Kidney (tissue), 14 donors: ENCODE data around the gene C19orf12. TPM values are rescaled to one million over a fixed set of nuclear protein-coding genes. Genes with fewer than 3 reads are reported as not detected.

Source experiments
- DNase-seq, 5 donors: peaks; one replicate each; pipeline ENCODE4 v3.0.0-alpha.2; 2013 to 2020
- FAIRE-seq: peaks from 2 replicates; lab custom pipeline; 2012; peaks lifted over from hg19 to GRCh38; lab: Jason Lieb, UNC
- H3K27ac ChIP-seq, 2 donors: one replicate each; pipeline ENCODE4 v1.7.0; 2013; ENCODE audit warnings: low read depth in 2 of 2, low read length in 2 of 2, inconsistent platforms in 1 of 2
- H3K27me3 ChIP-seq: one replicate; pipeline ENCODE4 v1.7.1; 2013; ENCODE audit warnings: low read length, inconsistent platforms; ENCODE audit not compliant: control insufficient read depth, insufficient read depth
- H3K36me3 ChIP-seq, 3 donors: one replicate each; pipeline versions ENCODE4 v1.7.0 to v1.7.1; 2013; ENCODE audit warnings: low read length in 3 of 3, control low read depth in 1 of 3, inconsistent platforms in 1 of 3; ENCODE audit not compliant: insufficient read depth in 3 of 3, control insufficient read depth in 2 of 3
- H3K4me1 ChIP-seq, 3 donors: one replicate each; pipeline versions ENCODE4 v1.7.0 to v1.7.1; 2013; ENCODE audit warnings: low read length in 3 of 3, inconsistent platforms in 1 of 3, low read depth in 1 of 3; ENCODE audit not compliant: control insufficient read depth in 2 of 3, insufficient read depth in 2 of 3
- H3K4me3 ChIP-seq, 3 donors: one replicate each; pipeline versions ENCODE4 v1.7.0 to v1.8.1; 2013; ENCODE audit warnings: low read length in 3 of 3, control low read depth in 1 of 3, inconsistent platforms in 1 of 3
- H3K9ac ChIP-seq, 3 donors: one replicate each; pipeline versions ENCODE4 v1.7.0 to v1.7.1; 2013; ENCODE audit warnings: low read length in 3 of 3, control low read depth in 1 of 3, inconsistent platforms in 1 of 3
- H3K9me3 ChIP-seq, 3 donors: one replicate each; pipeline versions ENCODE4 v1.7.0 to v1.7.1; 2013; ENCODE audit warnings: low read length in 3 of 3, control low read depth in 1 of 3, inconsistent platforms in 1 of 3; ENCODE audit not compliant: control insufficient read depth in 2 of 3, insufficient read depth in 1 of 3
- intact Hi-C: fragments of 100-400 bp; cut with DNase I; formaldehyde crosslinking; loops from one replicate; pipeline ENCODE4 v1.11.1; 2022
- polyA plus RNA-seq: library from polyadenylated mRNA; stranded (reverse); fragments of 350-450 nt; fragmentation: Illumina TruSeq; extraction: RNeasy Lipid Tissue Mini Kit (QIAGEN cat#74804); gene quantifications from one replicate; pipeline ENCODE4 v1.2.3, GENCODE V29; 2014; ENCODE audit warnings: low read depth, low replicate concordance; ENCODE audit not compliant: insufficient read depth
- total RNA-seq: library from RNA; stranded (reverse); fragmentation: NEBNext Ultra II Directional; extraction: Animal tissue kit (Norgen Biotek cat#: 25700); gene quantifications from one replicate; pipeline ENCODE4 v1.2.1, GENCODE V29; 2021
- TF ChIP-seq, protein P1 (sequence below): IDR thresholded peaks from 3 replicates; pipeline ENCODE4 v1.5.1; 2012; ENCODE audit warnings: mild to moderate bottlenecking, moderate library complexity, borderline replicate concordance; ENCODE audit not compliant: insufficient read depth; ENCODE audit errors: extremely low read depth
- donor health status: control.
- donor health status: control.
- donor health status: control.
- donor health status: control.
- donor health status: control.
- donor health status: DM: yes; HTN: yes; CAD: no.
- donor health status: Normal renal cell carcinoma (clear cell type).

C19orf12 gene
- total and polyA plus RNA-seq, 2 donors from 2014 or later = 21.2 to 27.1 TPM

DNA sequence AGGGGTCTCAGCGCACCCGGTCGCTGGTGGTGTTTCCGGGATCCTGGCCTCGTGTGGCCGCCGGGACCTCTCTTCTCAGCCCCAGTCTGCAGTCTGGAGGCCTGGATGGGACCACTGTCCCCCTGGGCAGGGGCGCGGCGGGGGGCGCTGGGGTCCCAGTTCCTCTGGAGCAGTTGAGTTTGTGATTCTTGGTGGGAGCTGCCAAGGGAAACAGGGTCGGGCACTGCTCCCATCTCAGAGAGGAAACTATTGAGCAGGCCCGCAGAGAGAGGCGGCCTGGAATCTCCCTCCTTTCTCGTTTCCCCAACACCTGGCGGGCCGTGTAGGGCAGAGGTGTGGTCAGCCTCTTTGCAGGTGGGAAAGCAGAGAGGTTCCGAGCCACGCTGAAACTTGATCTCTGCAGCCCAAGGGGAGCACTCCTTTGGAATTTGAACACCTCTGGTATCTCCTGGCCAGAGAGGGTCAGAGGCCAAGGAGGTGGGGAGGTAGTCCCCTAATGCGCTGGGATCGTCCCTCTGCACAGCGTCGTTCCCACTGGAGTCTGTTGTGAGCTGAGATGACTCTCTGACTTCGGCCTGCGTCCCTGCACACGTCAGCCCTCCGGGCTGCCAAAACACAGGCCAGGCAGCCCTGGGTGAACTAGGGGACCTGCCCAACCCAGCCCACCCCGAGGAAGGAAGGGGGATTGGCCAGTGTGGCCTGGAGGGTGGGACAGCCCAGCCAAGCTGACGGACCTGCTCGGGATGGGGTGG is 49.1 kb downstream of the C19orf12 start:
- Histone ChIP-seq H3K27me3 (no peaks in the 10 kb centered on the region), H3K27ac (peak overlapping the region; percentile 47 to 81), H3K4me1 (peaks cover 0 to 25% (median 3%) of the 10 kb centered on the region in 3 donors), H3K36me3 (no peaks in the 10 kb centered on the region), H3K4me3 (peak overlapping the region; percentile 41 to 83 (median 60)), H3K9ac (peak overlapping the region in 2 of 3 donors; percentile 54 to 72), H3K9me3 (no peaks in the 10 kb centered on the region)
- intact Hi-C loops = no loop called here
- FAIRE-seq (no peak), DNase-seq (peak in 4 of 5 donors; percentile 29 to 84 (median 50))
- TF ChIP-seq, protein P1, sequence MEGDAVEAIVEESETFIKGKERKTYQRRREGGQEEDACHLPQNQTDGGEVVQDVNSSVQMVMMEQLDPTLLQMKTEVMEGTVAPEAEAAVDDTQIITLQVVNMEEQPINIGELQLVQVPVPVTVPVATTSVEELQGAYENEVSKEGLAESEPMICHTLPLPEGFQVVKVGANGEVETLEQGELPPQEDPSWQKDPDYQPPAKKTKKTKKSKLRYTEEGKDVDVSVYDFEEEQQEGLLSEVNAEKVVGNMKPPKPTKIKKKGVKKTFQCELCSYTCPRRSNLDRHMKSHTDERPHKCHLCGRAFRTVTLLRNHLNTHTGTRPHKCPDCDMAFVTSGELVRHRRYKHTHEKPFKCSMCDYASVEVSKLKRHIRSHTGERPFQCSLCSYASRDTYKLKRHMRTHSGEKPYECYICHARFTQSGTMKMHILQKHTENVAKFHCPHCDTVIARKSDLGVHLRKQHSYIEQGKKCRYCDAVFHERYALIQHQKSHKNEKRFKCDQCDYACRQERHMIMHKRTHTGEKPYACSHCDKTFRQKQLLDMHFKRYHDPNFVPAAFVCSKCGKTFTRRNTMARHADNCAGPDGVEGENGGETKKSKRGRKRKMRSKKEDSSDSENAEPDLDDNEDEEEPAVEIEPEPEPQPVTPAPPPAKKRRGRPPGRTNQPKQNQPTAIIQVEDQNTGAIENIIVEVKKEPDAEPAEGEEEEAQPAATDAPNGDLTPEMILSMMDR = no peak

DNA sequence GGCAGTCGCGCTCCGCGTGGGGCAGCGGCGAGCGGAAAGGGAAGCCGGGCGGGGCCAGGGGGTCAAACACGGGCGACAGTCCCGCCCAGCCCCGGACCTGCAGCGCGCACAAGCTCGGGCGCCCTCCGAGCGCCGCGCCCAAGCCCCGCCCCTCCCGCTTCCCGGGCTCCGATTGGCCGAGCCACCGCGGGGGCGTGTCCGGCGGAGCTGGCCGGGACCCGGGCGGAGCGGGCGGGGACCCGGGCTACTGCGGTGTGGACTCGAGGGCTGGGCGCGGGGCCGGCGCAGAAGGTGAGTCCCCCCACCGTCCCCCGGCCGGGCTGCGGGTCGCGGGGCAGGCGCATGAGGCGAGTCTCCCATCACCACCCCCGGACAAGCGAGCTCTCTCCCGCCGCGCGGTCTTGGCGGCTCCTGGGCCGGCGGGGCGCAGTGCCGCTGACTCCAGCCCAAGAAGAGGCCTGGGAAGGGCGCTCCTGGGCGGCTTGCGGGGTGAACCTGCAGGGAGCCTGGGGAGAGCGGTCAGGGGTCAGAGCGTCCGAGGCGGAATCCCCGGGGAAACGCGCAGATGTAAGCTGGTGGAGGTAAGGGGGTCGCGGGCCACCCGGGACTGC is 49.7 kb downstream of the C19orf12 start, which contains the start of gene PLEKHF1:
Gene PLEKHF1, plus strand, starts transcription at position 247 of the 611 bp plus-strand sequence. CDS start 8,379 bp downstream, outside the sequence.
- Histone ChIP-seq H3K9ac (peak within 1 kb of the TSS in 2 of 3 donors; percentile 54 to 72), H3K4me1 (peaks cover 0 to 25% (median 3%) of the 10 kb centered on the region in 3 donors), H3K27me3 (no peaks in the 10 kb centered on the region), H3K36me3 (no peaks in the 10 kb centered on the region), H3K9me3 (no peaks in the 10 kb centered on the region), H3K4me3 (peak within 1 kb of the TSS; percentile 41 to 83 (median 60)), H3K27ac (peak within 1 kb of the TSS; percentile 47 to 81)
- TF ChIP-seq, protein P1 = no peak
- FAIRE-seq (no peak), DNase-seq (peak; percentile 86 to 97 (median 92))
- intact Hi-C loops = no loop called here

- TF ChIP-seq, protein P1 = peak; percentile 2
- intact Hi-C loops = no loop called here
- Histone ChIP-seq H3K4me1 (peaks cover 0 to 25% (median 3%) of the 10 kb centered on the region in 3 donors), H3K27ac (no peak overlapping the region), H3K4me3 (peak overlapping the region in 1 of 3 donors; percentile 52), H3K36me3 (no peaks in the 10 kb centered on the region), H3K9ac (peak overlapping the region in 1 of 3 donors; percentile 41), H3K9me3 (no peaks in the 10 kb centered on the region), H3K27me3 (no peaks in the 10 kb centered on the region)
- DNase-seq (peak in 1 of 5 donors; percentile 16), FAIRE-seq (no peak)
Observed at GRCh38 chr19:29664753-29665214, 50.3 kb downstream of the C19orf12 start.
